ENCODE measurements around the gene SKA2. TPM values are rescaled to one million over a fixed set of nuclear protein-coding genes. Genes with fewer than 3 reads are reported as not detected.
A peak's percentile ranks its signal among the peaks of the same experiment; 100 is the strongest.

SKA2 gene
- total RNA-seq, 4 donors from 2014 or later: 4.0 to 33.0 (median 12.6) TPM

GRCh38 chr17:59174671-59175070 is 19.7 kb upstream of the SKA2 start:
- Histone ChIP-seq H3K4me1 (no peaks in the 10 kb centered on the region), H3K4me3 (no peak overlapping the region), H3K27ac (no peak overlapping the region), H3K27me3 (no peaks in the 10 kb centered on the region), H3K36me3 (no peaks in the 10 kb centered on the region), H3K9me3 (no peaks in the 10 kb centered on the region)
- DNase-seq: no peak
- TF ChIP-seq POLR2A (IDR thresholded peaks at IDR 0.05) (no peak), CTCF (IDR thresholded peaks at IDR 0.05) (no peak)

- Histone ChIP-seq H3K36me3 (no peaks in the 10 kb centered on the region), H3K27me3 (no peaks in the 10 kb centered on the region), H3K4me1 (no peaks in the 10 kb centered on the region), H3K27ac (no peak overlapping the region), H3K4me3 (no peak overlapping the region), H3K9me3 (no peaks in the 10 kb centered on the region)
- no peak for DNase-seq
- TF ChIP-seq CTCF (IDR thresholded peaks at IDR 0.05): no peak
- no peak for TF ChIP-seq POLR2A (IDR thresholded peaks at IDR 0.05)
Observed at GRCh38 chr17:59172436-59173004, 17.5 kb upstream of the SKA2 start.

- no peak for TF ChIP-seq CTCF (IDR thresholded peaks at IDR 0.05)
- no peak for TF ChIP-seq POLR2A (IDR thresholded peaks at IDR 0.05)
- H3K36me3 ChIP-seq: no peaks in the 10 kb centered on the region
- no peak overlapping the region for H3K27ac ChIP-seq
- H3K9me3 ChIP-seq: no peaks in the 10 kb centered on the region
- H3K4me1 ChIP-seq: no peaks in the 10 kb centered on the region
- H3K27me3 ChIP-seq: no peaks in the 10 kb centered on the region
- H3K4me3 ChIP-seq: no peak overlapping the region
- no peak for DNase-seq
Observed at GRCh38 chr17:59167571-59168001, 12.6 kb upstream of the SKA2 start.

GRCh38 chr17:59165933-59166342 is 11.0 kb upstream of the SKA2 start:
- Histone ChIP-seq H3K4me3 (no peak overlapping the region), H3K27ac (no peak overlapping the region), H3K36me3 (no peaks in the 10 kb centered on the region), H3K27me3 (no peaks in the 10 kb centered on the region), H3K4me1 (no peaks in the 10 kb centered on the region), H3K9me3 (no peaks in the 10 kb centered on the region)
- TF ChIP-seq POLR2A (IDR thresholded peaks at IDR 0.05) (no peak), CTCF (IDR thresholded peaks at IDR 0.05) (peak; percentile 35 to 71 (median 64))
- peak in 2 of 3 donors; percentile 31 to 72 for DNase-seq

- Histone ChIP-seq H3K36me3 (no peaks in the 10 kb centered on the region), H3K27me3 (no peaks in the 10 kb centered on the region), H3K9me3 (no peaks in the 10 kb centered on the region), H3K4me3 (no peak overlapping the region), H3K4me1 (peaks cover 0 to 1% (median 0%) of the 10 kb centered on the region in 4 donors), H3K27ac (no peak overlapping the region)
- no peak for DNase-seq
- TF ChIP-seq CTCF (IDR thresholded peaks at IDR 0.05) (no peak), POLR2A (IDR thresholded peaks at IDR 0.05) (no peak)
Observed at GRCh38 chr17:59161477-59161876, 6.5 kb upstream of the SKA2 start.

All from Peyer's patch (tissue), 4 donors.